Activated CD4-positive, alpha-beta T cell treated with anti-CD3 and anti-CD28 coated beads, Interleukin-2, amount 10 ng/mL, durations not matched to agents 7 days and 5 days (primary cell): ENCODE data around the gene SAMD3. TPM values are rescaled to one million over a fixed set of nuclear protein-coding genes. Genes with fewer than 3 reads are reported as not detected.

Source experiments
- CTCF ChIA-PET: fragments of 350-600 bp; sonication (Branson Sonifier 250); formaldehyde crosslinking; loops from one replicate; lab custom pipeline; 2021; ENCODE audit warnings: antibody characterized with exemption; lab: Charles Lee
- POLR2A ChIA-PET: fragments of 350-600 bp; sonication (Branson Sonifier 250); formaldehyde crosslinking; loops from one replicate; lab custom pipeline; 2021; ENCODE audit warnings: antibody characterized with exemption; lab: Charles Lee
- DNase-seq: peaks from one replicate; pipeline ENCODE4 v3.0.0-alpha.2; 2020
- H3K27ac Mint-ChIP-seq: one replicate; pipeline ENCODE4 v1.8.0; 2021; ENCODE audit warnings: mild to moderate bottlenecking, moderate library complexity, mixed read lengths
- H3K27me3 Mint-ChIP-seq: one replicate; pipeline ENCODE4 v1.8.0; 2021; ENCODE audit warnings: mixed read lengths
- H3K36me3 Mint-ChIP-seq: one replicate; pipeline ENCODE4 v1.8.0; 2021; ENCODE audit warnings: low read depth, mixed read lengths
- H3K4me1 Mint-ChIP-seq: one replicate; pipeline ENCODE4 v1.8.0; 2021; ENCODE audit warnings: mixed read lengths
- H3K4me3 Mint-ChIP-seq: one replicate; pipeline ENCODE4 v1.8.0; 2021; ENCODE audit warnings: mild to moderate bottlenecking, moderate library complexity, mixed read lengths
- H3K9me3 Mint-ChIP-seq: one replicate; pipeline ENCODE4 v1.8.0; 2021; ENCODE audit warnings: mixed read lengths
- total RNA-seq, 2 experiments: library from RNA; stranded (reverse); gene quantifications; one replicate each; pipeline ENCODE4 v1.2.3, GENCODE V29; 2021

SAMD3 gene
- total RNA-seq, 2 experiments from 2014 or later, result 49.5 to 50.9 TPM

- H3K27ac Mint-ChIP-seq, result no peak overlapping the region
- H3K36me3 Mint-ChIP-seq, result peaks cover 43% of the 10 kb centered on the region
- POLR2A ChIA-PET, result interaction anchor here (0.7 kb wide), 1 partner anchor 8 kb away, joined by 3 read pairs; no protein-coding TSS in a partner anchor
Measured at GRCh38 chr6:130115036-130115435, 107.7 kb downstream of the SAMD3 start.

GRCh38 chr6:130113201-130113710, 109.5 kb downstream of the SAMD3 start:
- H3K4me3 Mint-ChIP-seq, result no peak overlapping the region
- peaks cover 55% of the 10 kb centered on the region for H3K36me3 Mint-ChIP-seq
- no peak overlapping the region for H3K27ac Mint-ChIP-seq
- POLR2A ChIA-PET, result no interaction called here
- H3K27me3 Mint-ChIP-seq, result no peaks in the 10 kb centered on the region
- CTCF ChIA-PET, result interaction anchor here (1.0 kb wide), 2 partner anchors 17 to 101 kb away, joined by 3 read pairs; no protein-coding TSS in a partner anchor
- peaks cover 13% of the 10 kb centered on the region for H3K9me3 Mint-ChIP-seq
- no peak for DNase-seq
- H3K4me1 Mint-ChIP-seq, result peaks cover 5% of the 10 kb centered on the region

More at GRCh38 chr6:130115036-130115435, 107.7 kb downstream of the SAMD3 start:
- Mint-ChIP-seq H3K27me3 (no peaks in the 10 kb centered on the region), H3K4me3 (no peak overlapping the region), H3K4me1 (peaks cover 5% of the 10 kb centered on the region), H3K9me3 (peaks cover 7% of the 10 kb centered on the region)
- CTCF ChIA-PET, result interaction anchor here (0.6 kb wide), 1 partner anchor 81 kb away, joined by 3 read pairs; no protein-coding TSS in a partner anchor
- DNase-seq, result no peak

GRCh38 chr6:130111031-130111430, 111.7 kb downstream of the SAMD3 start:
- H3K4me3 Mint-ChIP-seq, result no peak overlapping the region
- no peaks in the 10 kb centered on the region for H3K27me3 Mint-ChIP-seq
- DNase-seq, result no peak
- H3K4me1 Mint-ChIP-seq, result no peaks in the 10 kb centered on the region
- ChIA-PET POLR2A (no interaction called here), CTCF (interaction anchor here (0.6 to 1.4 kb wide), 3 partner anchors 10 to 151 kb away, joined by 3 to 7 read pairs (median 4); no protein-coding TSS in a partner anchor)
- peaks cover 11% of the 10 kb centered on the region for H3K9me3 Mint-ChIP-seq
- H3K36me3 Mint-ChIP-seq, result peaks cover 61% of the 10 kb centered on the region
- H3K27ac Mint-ChIP-seq, result no peak overlapping the region

GRCh38 chr6:130107710-130108109, 115.0 kb downstream of the SAMD3 start:
- Mint-ChIP-seq H3K4me3 (no peak overlapping the region), H3K27me3 (no peaks in the 10 kb centered on the region), H3K27ac (no peak overlapping the region), H3K9me3 (peaks cover 11% of the 10 kb centered on the region), H3K4me1 (no peaks in the 10 kb centered on the region), H3K36me3 (peaks cover 52% of the 10 kb centered on the region)
- no peak for DNase-seq
- CTCF ChIA-PET, result no interaction called here
- POLR2A ChIA-PET, result no interaction called here

GRCh38 chr6:130105996-130106704, 116.6 kb downstream of the SAMD3 start:
- Mint-ChIP-seq H3K4me3 (no peak overlapping the region), H3K36me3 (peaks cover 52% of the 10 kb centered on the region), H3K27ac (no peak overlapping the region), H3K9me3 (peaks cover 15% of the 10 kb centered on the region), H3K4me1 (peaks cover 6% of the 10 kb centered on the region), H3K27me3 (no peaks in the 10 kb centered on the region)
- POLR2A ChIA-PET, result no interaction called here
- no peak for DNase-seq
- CTCF ChIA-PET, result no interaction called here

GRCh38 chr6:130099119-130099518, 123.6 kb downstream of the SAMD3 start:
- no peaks in the 10 kb centered on the region for H3K27me3 Mint-ChIP-seq
- H3K36me3 Mint-ChIP-seq, result peaks cover 45% of the 10 kb centered on the region
- H3K9me3 Mint-ChIP-seq, result peaks cover 6% of the 10 kb centered on the region
- ChIA-PET POLR2A (no interaction called here), CTCF (no interaction called here)
- H3K4me1 Mint-ChIP-seq, result peaks cover 22% of the 10 kb centered on the region
- H3K4me3 Mint-ChIP-seq, result no peak overlapping the region
- no peak overlapping the region for H3K27ac Mint-ChIP-seq
- DNase-seq, result no peak

- H3K4me3 Mint-ChIP-seq, result no peak overlapping the region
- POLR2A ChIA-PET, result no interaction called here
Measured at GRCh38 chr6:130098317-130098716, 124.4 kb downstream of the SAMD3 start.

More at GRCh38 chr6:130098317-130098716, 124.4 kb downstream of the SAMD3 start:
- Mint-ChIP-seq H3K4me1 (peaks cover 28% of the 10 kb centered on the region), H3K27me3 (no peaks in the 10 kb centered on the region), H3K36me3 (peaks cover 48% of the 10 kb centered on the region), H3K9me3 (peaks cover 6% of the 10 kb centered on the region), H3K27ac (no peak overlapping the region)
- DNase-seq, result no peak
- CTCF ChIA-PET, result no interaction called here

Other genes with a start within 250 kb of the SAMD3 start
- gene L3MBTL3, start 204.4 kb downstream of the SAMD3 start, total RNA-seq, result 10 to 100 TPM; 13.5 to 17.1 TPM
- 1 to 10 TPM; 2.6 to 3.1 TPM for gene TMEM200A, start 143.1 kb upstream of the SAMD3 start, total RNA-seq